GM12878 (cell line): ENCODE measurements around the gene BANP. TPM values are rescaled to one million over a fixed set of nuclear protein-coding genes. Genes with fewer than 3 reads are reported as not detected.

ENCODE experiments used
- ATF2 ChIP-seq: IDR thresholded peaks from 2 replicates; pipeline ENCODE4 v1.6.1; 2012; ENCODE audit warnings: low read length, inconsistent platforms
- BACH1 ChIP-seq: fragments of 450-650 bp; IDR thresholded peaks from 2 replicates; pipeline ENCODE4 v1.6.1; 2017; ENCODE audit warnings: mild to moderate bottlenecking, borderline replicate concordance
- CREM ChIP-seq: IDR thresholded peaks from 2 replicates; pipeline ENCODE4 v1.6.1; 2014; ENCODE audit warnings: antibody characterized with exemption, low read depth
- EGR1 ChIP-seq, 2 experiments: IDR thresholded peaks; 1 replicate in 1 of 2; 2 replicates in 1 of 2; pipeline ENCODE4 v1.6.1; 2011 to 2012; ENCODE audit warnings: low read depth in 2 of 2, low read length in 2 of 2, borderline replicate concordance in 1 of 2, mild to moderate bottlenecking in 1 of 2, moderate library complexity in 1 of 2
- GABPA ChIP-seq: IDR thresholded peaks from 2 replicates; pipeline ENCODE4 v1.6.1; 2014; ENCODE audit warnings: antibody characterized with exemption, low read depth, mild to moderate bottlenecking, inconsistent platforms
- LARP7 ChIP-seq: fragments of 450-650 bp; IDR thresholded peaks from 2 replicates; pipeline ENCODE4 v1.6.1; 2017; ENCODE audit warnings: mild to moderate bottlenecking
- NFYA ChIP-seq: IDR thresholded peaks from 2 replicates; pipeline ENCODE4 v1.6.1; 2011; ENCODE audit warnings: low read depth, mild to moderate bottlenecking, low read length, improper control_type of control experiment, borderline replicate concordance
- PRDM15 ChIP-seq: fragments of 450-650 bp; formaldehyde crosslinking; IDR thresholded peaks from 2 replicates; pipeline ENCODE4 v1.4.0; 2020; ENCODE audit warnings: mild to moderate bottlenecking, moderate library complexity
- RAD21 ChIP-seq: IDR thresholded peaks from 2 replicates; pipeline ENCODE4 v1.6.1; 2011; ENCODE audit warnings: mild to moderate bottlenecking, low read depth, low read length, moderate library complexity; ENCODE audit not compliant: insufficient read depth
- RCOR1 ChIP-seq: conservative IDR thresholded peaks from 2 replicates; pipeline ENCODE4 v1.6.1; 2012; ENCODE audit warnings: low read depth, low read length, improper control_type of control experiment
- RUNX3 ChIP-seq: IDR thresholded peaks from 2 replicates; pipeline ENCODE4 v1.6.1; 2012; ENCODE audit warnings: low read length, inconsistent platforms
- SPI1 ChIP-seq: IDR thresholded peaks from 2 replicates; pipeline ENCODE4 v1.6.1; 2011; ENCODE audit warnings: low read depth, mild to moderate bottlenecking, low read length, moderate library complexity, borderline replicate concordance; ENCODE audit not compliant: insufficient read depth
- STAT1 ChIP-seq: fragments of 450-650 bp; conservative IDR thresholded peaks from 2 replicates; pipeline ENCODE4 v1.6.1; 2014; ENCODE audit warnings: antibody characterized with exemption, mild to moderate bottlenecking
- USF2 ChIP-seq: IDR thresholded peaks from 2 replicates; pipeline ENCODE4 v1.6.1; 2011; ENCODE audit warnings: low read depth, low read length, improper control_type of control experiment, borderline replicate concordance
- WRNIP1 ChIP-seq: IDR thresholded peaks from 2 replicates; pipeline ENCODE4 v1.6.1; 2011; ENCODE audit warnings: low read depth, low read length, improper control_type of control experiment, borderline replicate concordance
- polyA plus RNA-seq, 11 experiments: library from polyadenylated mRNA; depleted of rRNA in 4 of 11; unstranded in 6 of 11; stranded (reverse) in 5 of 11; fragments of >200 nt; fragmentation: Nextera tagmentation in 4 of 11; fragmentation: Illumina TruSeq in 1 of 11; extraction: Ambion mirVana in 4 of 11; extraction: Trizol in 1 of 11; gene quantifications; 1 replicate in 1 of 11; 2 replicates in 10 of 11; pipeline versions ENCODE4 v1.2.1 to v1.2.3, GENCODE V29; 2011 to 2016; ENCODE audit warnings: inconsistent platforms in 2 of 11, missing spikeins in 2 of 11, low read depth in 1 of 11
- total RNA-seq, 4 experiments: library from RNA; depleted of rRNA in 3 of 4; stranded (reverse); fragments of >200 nt in 3 of 4; fragmentation: Illumina TruSeq in 1 of 4; extraction: Trizol in 1 of 4; gene quantifications; 2 replicates each; pipeline versions ENCODE4 v1.2.1 to v1.2.3, GENCODE V29; 2013 to 2021
- TF ChIP-seq, protein P1 (sequence below): fragments of 150-350 bp; IDR thresholded peaks from 2 replicates; pipeline ENCODE4 v1.6.1; 2016; ENCODE audit warnings: low read depth, low read length

Gene BANP
- total and polyA plus RNA-seq, 10 of the 15 experiments (the other 5 are each of a cell fraction or from before 2014, with no cell fraction given), result 3.9 to 21.9 (median 12.2) TPM

- TF ChIP-seq PRDM15 (CRISPR knock-in tag), result no peak
- TF ChIP-seq GABPA, result no peak
- peak; percentile 75; the same call in 1 of the 2 replicates for TF ChIP-seq SPI1
- no peak for TF ChIP-seq RCOR1
- no peak for TF ChIP-seq WRNIP1
- peak; percentile 29; the same call in 1 of the 2 replicates for TF ChIP-seq RUNX3
- TF ChIP-seq, protein P1, sequence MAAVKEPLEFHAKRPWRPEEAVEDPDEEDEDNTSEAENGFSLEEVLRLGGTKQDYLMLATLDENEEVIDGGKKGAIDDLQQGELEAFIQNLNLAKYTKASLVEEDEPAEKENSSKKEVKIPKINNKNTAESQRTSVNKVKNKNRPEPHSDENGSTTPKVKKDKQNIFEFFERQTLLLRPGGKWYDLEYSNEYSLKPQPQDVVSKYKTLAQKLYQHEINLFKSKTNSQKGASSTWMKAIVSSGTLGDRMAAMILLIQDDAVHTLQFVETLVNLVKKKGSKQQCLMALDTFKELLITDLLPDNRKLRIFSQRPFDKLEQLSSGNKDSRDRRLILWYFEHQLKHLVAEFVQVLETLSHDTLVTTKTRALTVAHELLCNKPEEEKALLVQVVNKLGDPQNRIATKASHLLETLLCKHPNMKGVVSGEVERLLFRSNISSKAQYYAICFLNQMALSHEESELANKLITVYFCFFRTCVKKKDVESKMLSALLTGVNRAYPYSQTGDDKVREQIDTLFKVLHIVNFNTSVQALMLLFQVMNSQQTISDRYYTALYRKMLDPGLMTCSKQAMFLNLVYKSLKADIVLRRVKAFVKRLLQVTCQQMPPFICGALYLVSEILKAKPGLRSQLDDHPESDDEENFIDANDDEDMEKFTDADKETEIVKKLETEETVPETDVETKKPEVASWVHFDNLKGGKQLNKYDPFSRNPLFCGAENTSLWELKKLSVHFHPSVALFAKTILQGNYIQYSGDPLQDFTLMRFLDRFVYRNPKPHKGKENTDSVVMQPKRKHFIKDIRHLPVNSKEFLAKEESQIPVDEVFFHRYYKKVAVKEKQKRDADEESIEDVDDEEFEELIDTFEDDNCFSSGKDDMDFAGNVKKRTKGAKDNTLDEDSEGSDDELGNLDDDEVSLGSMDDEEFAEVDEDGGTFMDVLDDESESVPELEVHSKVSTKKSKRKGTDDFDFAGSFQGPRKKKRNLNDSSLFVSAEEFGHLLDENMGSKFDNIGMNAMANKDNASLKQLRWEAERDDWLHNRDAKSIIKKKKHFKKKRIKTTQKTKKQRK, result no peak
- no peak for TF ChIP-seq NFYA
- TF ChIP-seq ATF2, result no peak
- TF ChIP-seq LARP7, result no peak
- no peak for TF ChIP-seq BACH1
- no peak for TF ChIP-seq RAD21
- TF ChIP-seq EGR1 (IDR thresholded peaks at IDR 0.05; ENCODE audit: borderline replicate concordance in 1 of 2, low read depth in 2 of 2, low read length in 2 of 2), result peak in 1 of 2 experiments; percentile 90; a peak in 2 of 3 replicates
- TF ChIP-seq STAT1, result no peak
- TF ChIP-seq USF2, result no peak
- no peak for TF ChIP-seq CREM
Observed at GRCh38 chr16:87926246-87927194, 24.7 kb upstream of the BANP start (continued).
